Uterus (tissue), 2 donors: ENCODE results near the gene RNF214.

Experiments used
- POLR2A ChIP-seq, 2 donors: fragments of 450-650 bp; IDR thresholded peaks; one replicate each; pipeline ENCODE4 v1.6.1; 2016; ENCODE audit warnings: antibody characterized with exemption in 2 of 2, mild to moderate bottlenecking in 1 of 2, moderate library complexity in 1 of 2
- TF ChIP-seq, protein P1 (sequence below), 4 experiments: fragments of 200-600 bp in 2 of 4; fragments of 450-650 bp in 2 of 4; sonication (generic) in 2 of 4; IDR thresholded peaks; one replicate each; pipeline ENCODE4 v1.5.1; 2016 to 2019; ENCODE audit warnings: antibody characterized with exemption in 4 of 4, mild to moderate bottlenecking in 2 of 4, moderate library complexity in 1 of 4

DNA sequence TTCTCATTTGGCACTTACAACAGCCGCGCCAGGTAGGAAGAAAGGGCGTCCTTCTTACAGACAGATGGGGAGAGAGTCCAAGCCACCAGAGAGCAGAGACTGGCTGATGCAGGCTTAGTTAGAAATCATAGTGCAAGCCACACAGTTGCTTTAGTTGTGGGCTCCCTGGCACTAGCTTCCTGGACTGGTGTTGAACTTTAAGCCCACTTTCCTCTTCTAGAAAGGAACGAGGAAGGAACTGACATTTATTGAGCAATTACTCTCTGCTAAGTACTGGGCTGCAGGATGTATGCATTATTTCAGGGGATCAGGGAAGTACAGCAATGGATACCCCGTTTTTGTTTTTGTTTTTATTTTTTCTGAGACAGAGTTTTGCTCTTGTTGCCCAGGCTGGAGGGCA lies 80.6 kb downstream of the RNF214 start:
- TF ChIP-seq, protein P1, sequence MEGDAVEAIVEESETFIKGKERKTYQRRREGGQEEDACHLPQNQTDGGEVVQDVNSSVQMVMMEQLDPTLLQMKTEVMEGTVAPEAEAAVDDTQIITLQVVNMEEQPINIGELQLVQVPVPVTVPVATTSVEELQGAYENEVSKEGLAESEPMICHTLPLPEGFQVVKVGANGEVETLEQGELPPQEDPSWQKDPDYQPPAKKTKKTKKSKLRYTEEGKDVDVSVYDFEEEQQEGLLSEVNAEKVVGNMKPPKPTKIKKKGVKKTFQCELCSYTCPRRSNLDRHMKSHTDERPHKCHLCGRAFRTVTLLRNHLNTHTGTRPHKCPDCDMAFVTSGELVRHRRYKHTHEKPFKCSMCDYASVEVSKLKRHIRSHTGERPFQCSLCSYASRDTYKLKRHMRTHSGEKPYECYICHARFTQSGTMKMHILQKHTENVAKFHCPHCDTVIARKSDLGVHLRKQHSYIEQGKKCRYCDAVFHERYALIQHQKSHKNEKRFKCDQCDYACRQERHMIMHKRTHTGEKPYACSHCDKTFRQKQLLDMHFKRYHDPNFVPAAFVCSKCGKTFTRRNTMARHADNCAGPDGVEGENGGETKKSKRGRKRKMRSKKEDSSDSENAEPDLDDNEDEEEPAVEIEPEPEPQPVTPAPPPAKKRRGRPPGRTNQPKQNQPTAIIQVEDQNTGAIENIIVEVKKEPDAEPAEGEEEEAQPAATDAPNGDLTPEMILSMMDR (IDR thresholded peaks at IDR 0.05) = no peak
- no peak for TF ChIP-seq POLR2A (IDR thresholded peaks at IDR 0.05)
